ENCODE results near the gene CCND1.
"Not testable (repeated sequence)": the region's sequence is repeated elsewhere in the genome, so short reads cannot be mapped to it uniquely, and the experiment has no call there.

Gene CCND1

GRCh38 chr11:69689484-69690319 is 48.7 kb downstream of the CCND1 start:
- DNase-seq (ENCODE audit: low read depth in 2 of 2) = no peak

- DNase-seq (ENCODE audit: low read depth in 2 of 2) = no peak
These were observed 50.5 kb downstream of the CCND1 start for GRCh38 chr11:69691463-69691862.

- no peak for DNase-seq (ENCODE audit: low read depth in 2 of 2)
These were observed 51.5 kb downstream of the CCND1 start for GRCh38 chr11:69692422-69692821.

- no peak for DNase-seq (ENCODE audit: low read depth in 2 of 2)
These were observed 53.8 kb downstream of the CCND1 start for GRCh38 chr11:69694781-69695180.

GRCh38 chr11:69695581-69695980 is 54.6 kb downstream of the CCND1 start:
- no peak for DNase-seq (ENCODE audit: low read depth in 2 of 2)

- not testable (repeated sequence) for DNase-seq (ENCODE audit: low read depth in 2 of 2)
These were observed 55.0 kb downstream of the CCND1 start for GRCh38 chr11:69695995-69696394.

GRCh38 chr11:69696749-69697468 is 56.0 kb downstream of the CCND1 start:
- DNase-seq (ENCODE audit: low read depth in 2 of 2) = no peak

- no peak for DNase-seq (ENCODE audit: low read depth in 2 of 2)
These were observed 56.5 kb downstream of the CCND1 start for GRCh38 chr11:69697469-69697843.

- DNase-seq (ENCODE audit: low read depth in 2 of 2) = no peak
These were observed 56.9 kb downstream of the CCND1 start for GRCh38 chr11:69697861-69698260.

- DNase-seq (ENCODE audit: low read depth in 2 of 2) = no peak
These were observed 57.4 kb downstream of the CCND1 start for GRCh38 chr11:69698362-69698761.

- DNase-seq (ENCODE audit: low read depth in 2 of 2) = no peak
These were observed 58.3 kb downstream of the CCND1 start for GRCh38 chr11:69699213-69699612.

- DNase-seq (ENCODE audit: low read depth in 2 of 2) = no peak
These were observed 59.6 kb downstream of the CCND1 start for GRCh38 chr11:69700278-69701140.

- DNase-seq (ENCODE audit: low read depth in 2 of 2) = no peak
These were observed 61.3 kb downstream of the CCND1 start for GRCh38 chr11:69702239-69702691.

GRCh38 chr11:69702769-69703452 is 62.0 kb downstream of the CCND1 start:
- DNase-seq (ENCODE audit: low read depth in 2 of 2) = no peak

GRCh38 chr11:69703453-69703767 is 62.5 kb downstream of the CCND1 start:
- DNase-seq (ENCODE audit: low read depth in 2 of 2) = no peak

Measured in stimulated activated CD4-positive, alpha-beta T cell treated with anti-CD3 and anti-CD28 coated beads, Interleukin-4, amount 100 ng/mL, for 48 hours (primary cell).